Neural crest cell (in vitro differentiated cells): ENCODE results near the gene ELOVL6. TPM values are rescaled to one million over a fixed set of nuclear protein-coding genes. Genes with fewer than 3 reads are reported as not detected.

ENCODE experiments used
- DNase-seq: peaks from one replicate; pipeline ENCODE4 v3.0.0; 2021; ENCODE audit warnings: low read depth, mixed read lengths, low spot score
- H3K27ac Mint-ChIP-seq: one replicate; pipeline ENCODE4 v1.8.0; 2021; ENCODE audit warnings: mild to moderate bottlenecking, mixed read lengths; ENCODE audit not compliant: unreplicated experiment
- H3K27me3 Mint-ChIP-seq: 2 replicates; pipeline ENCODE4 v1.8.0; 2021; ENCODE audit warnings: low read depth, mild to moderate bottlenecking, mixed read lengths
- H3K36me3 Mint-ChIP-seq: 2 replicates; pipeline ENCODE4 v1.8.0; 2021; ENCODE audit warnings: low read depth, mild to moderate bottlenecking, mixed read lengths
- H3K4me1 Mint-ChIP-seq: 2 replicates; pipeline ENCODE4 v1.8.0; 2021; ENCODE audit warnings: mixed read lengths
- H3K4me3 Mint-ChIP-seq: one replicate; pipeline ENCODE4 v1.8.0; 2021; ENCODE audit warnings: mild to moderate bottlenecking, mixed read lengths
- H3K9me3 Mint-ChIP-seq: 2 replicates; pipeline ENCODE4 v1.8.0; 2021; ENCODE audit warnings: mixed read lengths
- CTCF ChIP-seq: fragments of 200-600 bp; sonication (generic); conservative IDR thresholded peaks from 2 replicates; pipeline ENCODE4 v1.5.0; 2021; ENCODE audit warnings: antibody characterized with exemption, mild to moderate bottlenecking
- total RNA-seq: library from RNA; stranded (reverse); gene quantifications from 2 replicates; pipeline ENCODE4 v1.2.1, GENCODE V29; 2021

The ELOVL6 gene
- total RNA-seq, 1 donor from 2014 or later = 105 TPM

- Mint-ChIP-seq H3K36me3 (no peaks in the 10 kb centered on the region), H3K27ac (no peak overlapping the region), H3K4me3 (no peak overlapping the region), H3K9me3 (no peaks in the 10 kb centered on the region), H3K4me1 (peaks cover 5% of the 10 kb centered on the region), H3K27me3 (no peaks in the 10 kb centered on the region)
- no peak for DNase-seq
- no peak for TF ChIP-seq CTCF
These were observed 13.3 kb upstream of the ELOVL6 start for GRCh38 chr4:110211770-110212061.

- H3K4me1 Mint-ChIP-seq = peaks cover 5% of the 10 kb centered on the region
- no peak overlapping the region for H3K27ac Mint-ChIP-seq
- TF ChIP-seq CTCF = peak; percentile 81
- H3K36me3 Mint-ChIP-seq = no peaks in the 10 kb centered on the region
- no peak for DNase-seq
- H3K4me3 Mint-ChIP-seq = no peak overlapping the region
- no peaks in the 10 kb centered on the region for H3K27me3 Mint-ChIP-seq
- H3K9me3 Mint-ChIP-seq = peaks cover 3% of the 10 kb centered on the region
These were observed 12.8 kb upstream of the ELOVL6 start for GRCh38 chr4:110211007-110211769.

DNA sequence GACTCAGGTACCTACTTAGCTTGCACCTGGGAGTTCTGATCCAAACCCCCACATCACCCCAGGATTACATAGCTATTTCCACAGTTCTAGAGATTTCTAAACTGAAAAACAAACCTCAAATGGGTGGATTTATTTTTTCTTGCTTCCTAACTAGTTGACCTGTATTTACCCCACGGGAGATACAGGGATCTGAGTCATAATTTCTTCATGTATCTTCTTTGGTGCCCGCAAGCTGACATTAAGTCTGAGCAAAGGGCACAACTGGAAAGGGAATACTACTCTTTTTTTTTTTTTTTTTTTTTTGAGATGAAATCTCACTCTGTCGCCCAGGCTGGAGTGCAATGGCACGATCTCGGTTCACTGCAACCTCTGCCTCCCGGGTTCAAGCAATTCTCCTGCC is 10.0 kb upstream of the ELOVL6 start:
- H3K27me3 Mint-ChIP-seq = no peaks in the 10 kb centered on the region
- H3K36me3 Mint-ChIP-seq = no peaks in the 10 kb centered on the region
- peaks cover 5% of the 10 kb centered on the region for H3K4me1 Mint-ChIP-seq
- no peak overlapping the region for H3K4me3 Mint-ChIP-seq
- H3K9me3 Mint-ChIP-seq = peaks cover 3% of the 10 kb centered on the region
- H3K27ac Mint-ChIP-seq = no peak overlapping the region
- no peak for DNase-seq
- TF ChIP-seq CTCF = no peak

DNA sequence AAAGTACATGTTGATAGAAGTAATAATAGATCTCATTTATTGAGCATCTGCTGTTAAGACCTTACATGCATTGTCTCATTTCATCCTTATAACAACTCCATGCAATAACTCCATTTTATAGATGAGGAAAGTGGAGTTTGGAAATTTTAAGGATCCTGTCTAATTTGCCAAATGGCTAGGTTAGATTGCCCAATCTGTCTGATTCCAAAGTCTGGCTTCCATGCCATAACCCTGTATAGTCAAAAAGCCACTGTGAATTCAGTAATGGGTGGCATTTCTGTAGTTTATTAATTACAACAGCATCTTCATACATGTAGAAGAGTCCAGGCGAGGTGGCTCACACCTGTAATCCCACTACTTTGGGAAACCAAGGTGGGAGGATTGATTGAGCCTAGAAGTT is 8.8 kb upstream of the ELOVL6 start:
- DNase-seq = no peak
- Mint-ChIP-seq H3K4me3 (no peak overlapping the region), H3K9me3 (peaks cover 3% of the 10 kb centered on the region), H3K36me3 (no peaks in the 10 kb centered on the region), H3K4me1 (peaks cover 10% of the 10 kb centered on the region), H3K27me3 (no peaks in the 10 kb centered on the region), H3K27ac (no peak overlapping the region)
- no peak for TF ChIP-seq CTCF

DNA sequence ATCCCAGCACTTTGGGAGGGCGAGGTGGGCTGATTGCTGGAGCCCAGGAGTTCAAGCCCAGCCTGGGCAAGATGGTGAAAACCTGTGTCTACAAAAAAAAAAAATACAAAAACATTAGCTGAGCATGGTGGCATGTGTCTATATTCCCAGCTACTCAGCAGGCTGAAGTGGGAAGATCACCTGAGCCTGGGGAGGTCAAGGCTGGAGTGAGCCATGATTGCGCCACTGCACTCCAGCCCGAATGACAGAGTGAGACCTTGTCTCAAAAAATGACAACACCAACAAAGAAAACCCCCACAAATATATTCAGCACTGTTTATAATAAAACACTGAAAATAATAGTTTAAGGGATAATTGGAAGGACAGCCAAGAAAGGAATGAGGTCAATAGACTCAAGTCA is 3.6 kb upstream of the ELOVL6 start:
- TF ChIP-seq CTCF = no peak
- Mint-ChIP-seq H3K4me1 (peaks cover 28% of the 10 kb centered on the region), H3K36me3 (peaks cover 2% of the 10 kb centered on the region), H3K9me3 (peaks cover 3% of the 10 kb centered on the region), H3K4me3 (peak overlapping the region; percentile 52), H3K27me3 (peaks cover 2% of the 10 kb centered on the region), H3K27ac (peak overlapping the region; percentile 76)
- no peak for DNase-seq
